Activated CD4-positive, alpha-beta T cell treated with anti-CD3 and anti-CD28 coated beads, Interleukin-2, amount 10 ng/mL, durations not matched to agents 7 days and 5 days (primary cell): ENCODE data around the gene RASGRP1. TPM values are rescaled to one million over a fixed set of nuclear protein-coding genes. Genes with fewer than 3 reads are reported as not detected.
"Not testable (repeated sequence)": the region's sequence is repeated elsewhere in the genome, so short reads cannot be mapped to it uniquely, and the experiment has no call there.

ENCODE experiments used
- CTCF ChIA-PET: fragments of 350-600 bp; sonication (Branson Sonifier 250); formaldehyde crosslinking; loops from one replicate; lab custom pipeline; 2021; ENCODE audit warnings: antibody characterized with exemption; lab: Charles Lee
- POLR2A ChIA-PET: fragments of 350-600 bp; sonication (Branson Sonifier 250); formaldehyde crosslinking; loops from one replicate; lab custom pipeline; 2021; ENCODE audit warnings: antibody characterized with exemption; lab: Charles Lee
- DNase-seq: peaks from one replicate; pipeline ENCODE4 v3.0.0-alpha.2; 2020
- H3K27ac Mint-ChIP-seq: one replicate; pipeline ENCODE4 v1.8.0; 2021; ENCODE audit warnings: mild to moderate bottlenecking, moderate library complexity, mixed read lengths
- H3K27me3 Mint-ChIP-seq: one replicate; pipeline ENCODE4 v1.8.0; 2021; ENCODE audit warnings: mixed read lengths
- H3K36me3 Mint-ChIP-seq: one replicate; pipeline ENCODE4 v1.8.0; 2021; ENCODE audit warnings: low read depth, mixed read lengths
- H3K4me1 Mint-ChIP-seq: one replicate; pipeline ENCODE4 v1.8.0; 2021; ENCODE audit warnings: mixed read lengths
- H3K4me3 Mint-ChIP-seq: one replicate; pipeline ENCODE4 v1.8.0; 2021; ENCODE audit warnings: mild to moderate bottlenecking, moderate library complexity, mixed read lengths
- H3K9me3 Mint-ChIP-seq: one replicate; pipeline ENCODE4 v1.8.0; 2021; ENCODE audit warnings: mixed read lengths
- total RNA-seq, 2 experiments: library from RNA; stranded (reverse); gene quantifications; one replicate each; pipeline ENCODE4 v1.2.3, GENCODE V29; 2021

The RASGRP1 gene
- total RNA-seq, 2 experiments from 2014 or later, result 185 to 204 TPM

DNA sequence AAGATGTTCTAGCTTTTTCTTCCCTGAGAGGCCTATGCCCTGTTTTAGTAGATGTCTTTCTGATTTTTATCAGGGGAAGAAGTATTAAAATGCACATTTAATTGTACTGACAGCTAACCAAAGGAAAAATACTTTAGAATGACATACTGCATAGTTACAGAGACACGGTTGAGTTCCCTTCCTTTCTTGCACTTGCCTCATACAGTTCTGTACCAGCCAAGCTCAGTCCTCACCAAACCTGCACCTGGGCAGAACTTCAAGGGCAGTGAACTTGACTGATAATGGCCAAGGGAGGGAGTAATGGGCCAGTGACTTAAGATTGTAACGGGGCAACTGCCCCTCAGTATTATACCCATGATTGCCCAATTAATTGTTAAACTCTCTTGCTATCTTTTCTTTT lies 34.1 kb upstream of the RASGRP1 start:
- ChIA-PET CTCF (interaction anchor here (0.7 to 2.3 kb wide), 6 partner anchors 9 to 54 kb away, joined by 3 to 15 read pairs (median 4); partner anchors contain the start of gene RASGRP1), POLR2A (no interaction called here)
- Mint-ChIP-seq H3K36me3 (peaks cover 4% of the 10 kb centered on the region), H3K4me3 (no peak overlapping the region), H3K27me3 (no peaks in the 10 kb centered on the region), H3K9me3 (no peaks in the 10 kb centered on the region), H3K4me1 (no peaks in the 10 kb centered on the region), H3K27ac (no peak overlapping the region)
- DNase-seq, result no peak

GRCh38 chr15:38597219-38597800 lies 32.7 kb upstream of the RASGRP1 start:
- no peak for DNase-seq
- H3K36me3 Mint-ChIP-seq, result peaks cover 4% of the 10 kb centered on the region
- CTCF ChIA-PET, result interaction anchor here (0.6 to 2.3 kb wide), 4 partner anchors 10 to 562 kb away, joined by 4 to 15 read pairs (median 6); partner anchors contain the start of gene RASGRP1
- H3K9me3 Mint-ChIP-seq, result no peaks in the 10 kb centered on the region
- peaks cover 3% of the 10 kb centered on the region for H3K4me1 Mint-ChIP-seq
- H3K4me3 Mint-ChIP-seq, result no peak overlapping the region
- POLR2A ChIA-PET, result no interaction called here
- no peaks in the 10 kb centered on the region for H3K27me3 Mint-ChIP-seq
- no peak overlapping the region for H3K27ac Mint-ChIP-seq

GRCh38 chr15:38593524-38593923 lies 28.9 kb upstream of the RASGRP1 start:
- Mint-ChIP-seq H3K27ac (no peak overlapping the region), H3K36me3 (peaks cover 4% of the 10 kb centered on the region), H3K4me3 (no peak overlapping the region), H3K27me3 (no peaks in the 10 kb centered on the region), H3K4me1 (peaks cover 16% of the 10 kb centered on the region), H3K9me3 (peaks cover 7% of the 10 kb centered on the region)
- DNase-seq, result no peak
- ChIA-PET CTCF (no interaction called here), POLR2A (no interaction called here)

- H3K4me3 Mint-ChIP-seq, result no peak overlapping the region
- CTCF ChIA-PET, result interaction anchor here (1.1 to 3.3 kb wide), 6 partner anchors 11 to 98 kb away, joined by 3 to 10 read pairs (median 5); partner anchors contain the start of gene RASGRP1
- POLR2A ChIA-PET, result no interaction called here
- peaks cover 16% of the 10 kb centered on the region for H3K9me3 Mint-ChIP-seq
- no peak overlapping the region for H3K27ac Mint-ChIP-seq
- H3K4me1 Mint-ChIP-seq, result peaks cover 35% of the 10 kb centered on the region
- no peaks in the 10 kb centered on the region for H3K27me3 Mint-ChIP-seq
- peaks cover 22% of the 10 kb centered on the region for H3K36me3 Mint-ChIP-seq
- DNase-seq, result no peak
Observed at GRCh38 chr15:38589502-38589901, 24.9 kb upstream of the RASGRP1 start.

DNA sequence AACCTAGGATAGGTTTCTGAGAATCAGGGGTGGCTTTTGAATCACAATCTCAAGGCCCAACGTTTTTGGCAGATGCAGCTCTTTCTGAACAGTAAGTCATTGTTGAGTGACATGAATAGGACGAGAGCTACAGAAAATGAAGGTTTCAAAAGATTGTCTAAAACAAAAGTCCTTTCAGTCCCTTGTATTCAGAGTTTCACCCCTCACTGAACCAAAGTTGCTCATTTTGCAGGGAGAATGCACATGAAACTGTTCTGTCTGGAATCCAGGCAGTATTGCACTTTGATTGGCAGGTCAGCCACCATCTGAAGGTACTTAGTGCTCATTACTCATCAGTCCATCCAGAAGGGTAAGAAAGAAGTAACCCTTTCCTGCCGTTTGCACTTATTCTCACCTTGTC lies 24.1 kb upstream of the RASGRP1 start:
- POLR2A ChIA-PET, result no interaction called here
- H3K27me3 Mint-ChIP-seq, result no peaks in the 10 kb centered on the region
- peaks cover 18% of the 10 kb centered on the region for H3K9me3 Mint-ChIP-seq
- no peak for DNase-seq
- CTCF ChIA-PET, result interaction anchor here (1.3 to 3.3 kb wide), 6 partner anchors 12 to 102 kb away, joined by 3 to 10 read pairs (median 4); partner anchors contain the start of gene RASGRP1
- no peak overlapping the region for H3K4me3 Mint-ChIP-seq
- H3K36me3 Mint-ChIP-seq, result peaks cover 27% of the 10 kb centered on the region
- H3K4me1 Mint-ChIP-seq, result peaks cover 35% of the 10 kb centered on the region
- H3K27ac Mint-ChIP-seq, result no peak overlapping the region

- ChIA-PET POLR2A (no interaction called here), CTCF (interaction anchor here (0.7 to 3.3 kb wide), 10 partner anchors 12 to 113 kb away, joined by 3 to 10 read pairs (median 3); partner anchors contain the start of gene RASGRP1)
- Mint-ChIP-seq H3K27me3 (no peaks in the 10 kb centered on the region), H3K4me1 (peaks cover 32% of the 10 kb centered on the region), H3K36me3 (peaks cover 36% of the 10 kb centered on the region), H3K4me3 (no peak overlapping the region), H3K27ac (peak overlapping the region; percentile 80), H3K9me3 (peaks cover 19% of the 10 kb centered on the region)
- DNase-seq, result peak; percentile 27
Observed at GRCh38 chr15:38587214-38587613, 22.6 kb upstream of the RASGRP1 start.

GRCh38 chr15:38586005-38586404 lies 21.4 kb upstream of the RASGRP1 start:
- DNase-seq, H3K4me3 Mint-ChIP-seq, POLR2A ChIA-PET, H3K27me3 Mint-ChIP-seq, CTCF ChIA-PET: not testable (repeated sequence)
- Mint-ChIP-seq H3K36me3 (peaks cover 36% of the 10 kb centered on the region), H3K9me3 (peaks cover 21% of the 10 kb centered on the region), H3K27ac (peak overlapping the region; percentile 26), H3K4me1 (peaks cover 32% of the 10 kb centered on the region)

- Mint-ChIP-seq H3K9me3 (peaks cover 9% of the 10 kb centered on the region), H3K27me3 (no peaks in the 10 kb centered on the region), H3K27ac (no peak overlapping the region), H3K4me3 (no peak overlapping the region), H3K36me3 (peaks cover 16% of the 10 kb centered on the region), H3K4me1 (peaks cover 22% of the 10 kb centered on the region)
- no peak for DNase-seq
- ChIA-PET POLR2A (no interaction called here), CTCF (no interaction called here)
Observed at GRCh38 chr15:38578626-38579025, 14.0 kb upstream of the RASGRP1 start.

- Mint-ChIP-seq H3K4me1 (peaks cover 22% of the 10 kb centered on the region), H3K9me3 (peaks cover 9% of the 10 kb centered on the region), H3K4me3 (no peak overlapping the region), H3K27ac (no peak overlapping the region), H3K27me3 (no peaks in the 10 kb centered on the region), H3K36me3 (peaks cover 11% of the 10 kb centered on the region)
- POLR2A ChIA-PET, result no interaction called here
- DNase-seq, result no peak
- CTCF ChIA-PET, result interaction anchor here (1.1 to 1.4 kb wide), 3 partner anchors 11 to 113 kb away, joined by 3 to 6 read pairs (median 5); partner anchors contain the start of gene RASGRP1
Observed at GRCh38 chr15:38577424-38577987, 12.9 kb upstream of the RASGRP1 start.

GRCh38 chr15:38576837-38577236 lies 12.2 kb upstream of the RASGRP1 start:
- H3K4me3 Mint-ChIP-seq, result no peak overlapping the region
- POLR2A ChIA-PET, result no interaction called here

DNA sequence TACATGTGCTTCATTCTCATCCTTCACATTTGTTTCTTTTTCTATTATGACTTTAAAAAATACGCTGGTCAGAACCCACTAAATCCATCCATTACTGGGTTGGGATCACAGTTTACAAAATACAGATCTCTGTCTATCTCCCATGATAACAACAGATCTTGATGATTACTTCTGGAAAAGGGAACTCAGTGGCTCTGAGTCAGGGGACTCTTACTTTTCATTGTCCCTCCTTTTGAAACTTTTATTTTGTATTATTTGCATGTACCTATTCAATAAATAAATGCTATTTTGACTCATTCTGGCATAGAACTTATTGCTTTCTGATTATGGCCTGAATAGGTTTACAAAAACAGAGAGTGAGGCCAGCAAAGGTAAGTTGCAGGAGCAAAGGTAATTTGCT lies 11.6 kb upstream of the RASGRP1 start:
- peaks cover 3% of the 10 kb centered on the region for H3K9me3 Mint-ChIP-seq
- no peak overlapping the region for H3K4me3 Mint-ChIP-seq
- no peak for DNase-seq
- peaks cover 12% of the 10 kb centered on the region for H3K36me3 Mint-ChIP-seq
- POLR2A ChIA-PET, result no interaction called here
- no peak overlapping the region for H3K27ac Mint-ChIP-seq
- H3K4me1 Mint-ChIP-seq, result peaks cover 22% of the 10 kb centered on the region
- CTCF ChIA-PET, result interaction anchor here (1.3 kb wide), 1 partner anchor 9 kb away, joined by 5 read pairs; no protein-coding TSS in a partner anchor
- peaks cover 2% of the 10 kb centered on the region for H3K27me3 Mint-ChIP-seq

More at GRCh38 chr15:38576837-38577236, 12.2 kb upstream of the RASGRP1 start:
- peaks cover 10% of the 10 kb centered on the region for H3K36me3 Mint-ChIP-seq
- H3K9me3 Mint-ChIP-seq, result peaks cover 5% of the 10 kb centered on the region
- H3K27ac Mint-ChIP-seq, result peak overlapping the region; percentile 44
- DNase-seq, result no peak
- peaks cover 2% of the 10 kb centered on the region for H3K27me3 Mint-ChIP-seq
- CTCF ChIA-PET, result interaction anchor here (0.6 to 1.4 kb wide), 4 partner anchors 10 to 114 kb away, joined by 3 to 6 read pairs (median 4); partner anchors contain the start of gene RASGRP1
- peaks cover 22% of the 10 kb centered on the region for H3K4me1 Mint-ChIP-seq

DNA sequence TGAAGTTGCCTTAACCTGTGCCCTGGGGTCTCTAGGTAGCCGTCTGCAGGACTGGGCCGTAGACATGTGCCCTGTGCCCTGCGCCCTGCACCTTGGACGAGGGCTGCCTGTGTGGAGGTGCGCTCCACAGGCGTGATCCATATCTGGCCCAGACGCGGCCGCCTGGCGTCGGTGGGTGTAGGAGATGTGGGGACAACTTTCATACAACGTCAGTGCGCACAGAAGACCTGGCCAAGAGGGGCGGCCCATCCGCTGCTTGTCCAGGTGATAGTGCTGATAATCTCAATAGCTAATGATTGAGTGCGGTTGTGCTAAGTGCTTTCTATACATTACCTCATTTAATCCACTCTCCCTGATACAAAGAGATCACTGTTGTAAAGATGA lies 665 bp upstream of the RASGRP1 start:
- H3K4me3 Mint-ChIP-seq, result peak overlapping the region; percentile 98
- peaks cover 44% of the 10 kb centered on the region for H3K4me1 Mint-ChIP-seq
- DNase-seq, result no peak
- peak overlapping the region; percentile 92 for H3K27ac Mint-ChIP-seq
- peaks cover 2% of the 10 kb centered on the region for H3K9me3 Mint-ChIP-seq
- POLR2A ChIA-PET, result interaction anchor here (1.1 kb wide), 1 partner anchor 117 kb away, joined by 4 read pairs; no protein-coding TSS in a partner anchor
- H3K36me3 Mint-ChIP-seq, result peaks cover 46% of the 10 kb centered on the region
- CTCF ChIA-PET, result interaction anchor here (0.6 to 9.6 kb wide), 13 partner anchors 12 to 134 kb away, joined by 3 to 194 read pairs (median 18); no protein-coding TSS in a partner anchor
- H3K27me3 Mint-ChIP-seq, result no peaks in the 10 kb centered on the region
